Amniotic epithelial cell (primary cell): ENCODE results near the gene UGT2B28.
"Not testable (repeated sequence)": the region's sequence is repeated elsewhere in the genome, so short reads cannot be mapped to it uniquely, and the experiment has no call there.

Experiments
- DNase-seq: peaks from one replicate; pipeline ENCODE4 v3.0.0-alpha.2; 2010; ENCODE audit warnings: low read depth

Gene UGT2B28

DNA sequence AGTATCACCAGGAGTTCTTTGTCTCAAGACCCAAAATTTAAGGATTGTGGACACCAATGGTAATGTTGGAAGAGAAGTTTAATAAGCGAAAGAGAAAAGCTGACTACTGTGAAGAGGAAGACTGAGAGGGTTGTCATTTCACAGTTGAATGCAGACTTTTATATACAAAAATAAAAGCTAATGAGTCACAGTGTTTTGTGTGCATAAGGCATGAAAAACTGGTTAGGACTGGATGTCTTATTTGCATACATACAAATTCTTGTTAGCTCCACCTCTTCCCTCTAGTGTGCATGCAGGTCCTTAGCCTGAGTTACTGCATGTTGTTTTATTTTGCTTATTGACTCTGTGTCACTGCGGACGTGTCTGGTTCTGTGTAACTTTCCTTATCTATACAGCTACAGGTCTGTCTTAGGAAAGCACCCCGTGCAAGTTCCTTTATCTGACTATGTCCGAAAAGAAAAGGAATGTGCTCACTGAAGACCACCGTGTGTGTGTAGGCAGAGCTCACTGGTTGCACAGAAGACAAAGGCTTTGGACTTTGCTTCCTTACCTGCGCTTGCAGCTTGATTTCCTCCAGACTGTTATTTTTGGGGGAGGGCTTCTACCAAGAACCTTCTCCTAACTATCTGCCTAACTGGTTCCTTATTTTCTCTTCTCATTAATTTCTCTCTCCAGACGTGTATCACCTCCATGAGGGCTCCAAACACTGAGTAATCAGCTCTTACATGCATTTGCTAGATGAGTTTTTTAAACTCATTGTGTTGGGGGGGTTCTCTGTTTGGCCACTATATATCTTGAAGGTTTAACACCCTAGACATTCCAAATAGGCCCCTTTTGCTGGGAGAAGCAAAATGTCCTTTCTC lies 63.5 kb downstream of the UGT2B28 start:
- DNase-seq, result not testable (repeated sequence)
